Duodenal mucosa (tissue), 2 donors: ENCODE results near the gene SH3TC1.
A peak's percentile ranks its signal among the peaks of the same experiment; 100 is the strongest.

Experiments used
- H3K27ac ChIP-seq: one replicate; pipeline ENCODE4 v1.7.0; 2013; ENCODE audit warnings: low read depth, low read length
- H3K27me3 ChIP-seq, 2 donors: one replicate each; pipeline ENCODE4 v1.7.0; 2013; ENCODE audit warnings: low read length in 2 of 2, control low read depth in 1 of 2; ENCODE audit not compliant: insufficient read depth in 2 of 2, control insufficient read depth in 1 of 2
- H3K36me3 ChIP-seq, 2 donors: one replicate each; pipeline ENCODE4 v1.7.0; 2013; ENCODE audit warnings: low read length in 2 of 2, control low read depth in 1 of 2; ENCODE audit not compliant: insufficient read depth in 2 of 2, control insufficient read depth in 1 of 2
- H3K4me1 ChIP-seq, 2 donors: one replicate each; pipeline ENCODE4 v1.7.0; 2013; ENCODE audit warnings: low read length in 2 of 2, control low read depth in 1 of 2; ENCODE audit not compliant: insufficient read depth in 2 of 2, control insufficient read depth in 1 of 2
- H3K4me3 ChIP-seq, 2 donors: one replicate each; pipeline ENCODE4 v1.7.0; 2013; ENCODE audit warnings: low read length in 2 of 2, low read depth in 1 of 2
- H3K9ac ChIP-seq, 2 donors: one replicate each; pipeline ENCODE4 v1.7.0; 2013; ENCODE audit warnings: low read length in 2 of 2, low read depth in 1 of 2
- H3K9me3 ChIP-seq, 2 donors: one replicate each; pipeline ENCODE4 v1.7.0; 2013; ENCODE audit warnings: low read length in 2 of 2, control low read depth in 1 of 2; ENCODE audit not compliant: control insufficient read depth in 1 of 2

Gene SH3TC1

DNA sequence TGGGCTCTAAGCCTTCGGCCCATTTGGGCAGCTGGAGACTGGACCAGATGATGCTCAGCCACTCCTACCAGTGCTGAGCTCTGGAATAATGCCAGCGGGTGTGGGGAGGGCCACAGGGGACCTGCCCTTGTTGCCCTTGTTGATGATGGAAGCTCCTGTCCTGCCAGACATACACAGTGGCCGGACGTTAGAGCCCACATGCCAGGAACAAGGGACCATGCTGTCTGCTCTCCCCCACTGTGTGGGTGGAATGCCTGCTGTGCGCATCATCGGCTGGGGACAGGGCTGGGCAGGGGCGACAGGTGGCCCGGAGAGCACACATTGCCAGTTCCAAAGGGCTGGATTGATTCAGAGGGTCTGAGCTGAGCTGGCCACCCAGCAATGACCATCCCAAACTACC lies 42.5 kb upstream of the SH3TC1 start:
- Histone ChIP-seq H3K27me3 (peaks cover 0 to 11% of the 10 kb centered on the region in 2 donors), H3K4me1 (peaks cover 0 to 22% of the 10 kb centered on the region in 2 donors), H3K9me3 (no peaks in the 10 kb centered on the region), H3K4me3 (no peak overlapping the region), H3K36me3 (no peaks in the 10 kb centered on the region), H3K9ac (no peak overlapping the region), H3K27ac (no peak overlapping the region)

GRCh38 chr4:8157496-8157895 lies 41.6 kb upstream of the SH3TC1 start:
- Histone ChIP-seq H3K9me3 (no peaks in the 10 kb centered on the region), H3K36me3 (no peaks in the 10 kb centered on the region), H3K4me1 (peaks cover 0 to 22% of the 10 kb centered on the region in 2 donors), H3K4me3 (peak overlapping the region in 1 of 2 donors; percentile 73), H3K27ac (no peak overlapping the region), H3K27me3 (peaks cover 0 to 11% of the 10 kb centered on the region in 2 donors), H3K9ac (no peak overlapping the region)

- Histone ChIP-seq H3K27ac (no peak overlapping the region), H3K36me3 (no peaks in the 10 kb centered on the region), H3K9ac (peak overlapping the region in 1 of 2 donors; percentile 47), H3K27me3 (peaks cover 0 to 11% of the 10 kb centered on the region in 2 donors), H3K9me3 (no peaks in the 10 kb centered on the region), H3K4me1 (peaks cover 0 to 22% of the 10 kb centered on the region in 2 donors), H3K4me3 (peak overlapping the region; percentile 69 to 73)
Observed at GRCh38 chr4:8157944-8158709, 41.0 kb upstream of the SH3TC1 start.

DNA sequence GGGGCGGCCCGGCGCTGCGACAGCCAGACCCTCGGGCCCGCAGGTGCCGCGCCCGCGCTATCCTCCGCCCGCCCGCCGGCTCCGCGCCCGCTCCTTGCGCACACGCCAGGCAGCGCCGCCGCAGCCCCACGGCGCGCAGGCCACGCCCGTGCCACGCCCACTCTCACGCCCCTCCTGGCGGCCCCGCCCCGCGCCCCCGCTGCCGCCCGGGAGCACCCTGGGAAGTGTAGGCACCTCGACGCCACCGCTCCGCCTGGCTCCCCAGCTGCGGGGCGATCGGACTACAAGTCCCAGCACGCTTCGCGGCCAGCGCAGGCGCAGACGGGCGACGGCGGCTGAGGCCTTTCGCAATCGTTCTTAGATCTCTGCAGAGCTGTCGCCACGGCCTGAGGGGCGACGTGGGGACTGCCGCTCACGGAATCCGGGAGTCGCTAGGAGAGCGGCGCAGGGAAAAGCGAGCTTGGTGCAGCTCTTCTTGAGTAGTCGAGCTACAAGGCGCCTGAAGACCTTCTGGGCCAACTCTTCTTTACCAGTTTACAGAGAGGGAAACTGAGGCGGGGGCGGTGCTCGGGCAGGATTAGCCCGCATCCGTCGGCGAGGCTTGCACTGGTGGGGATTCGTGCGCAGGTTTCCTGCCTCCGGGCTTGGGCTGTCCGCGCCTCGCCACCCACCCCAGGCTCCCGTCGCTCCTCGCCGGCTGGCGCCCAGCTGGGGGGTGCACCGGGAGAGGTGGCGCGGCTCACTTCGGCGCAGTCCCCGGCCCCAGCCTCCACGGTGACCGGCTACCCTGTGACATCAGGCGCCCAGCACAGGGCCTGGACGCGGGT lies 40.2 kb upstream of the SH3TC1 start, which contains the start of gene ABLIM2:
Gene ABLIM2 (minus strand): TSS at position 104 of the 827 bp plus-strand sequence. CDS start 124 bp downstream, outside the sequence.
- H3K9me3 ChIP-seq, result no peaks in the 10 kb centered on the region
- peaks cover 0 to 11% of the 10 kb centered on the region in 2 donors for H3K27me3 ChIP-seq
- peak within 1 kb of the TSS; percentile 68 to 87 for H3K9ac ChIP-seq
- H3K36me3 ChIP-seq, result no peaks in the 10 kb centered on the region
- peaks cover 0 to 22% of the 10 kb centered on the region in 2 donors for H3K4me1 ChIP-seq
- peak within 1 kb of the TSS; percentile 13 for H3K27ac ChIP-seq
- peak within 1 kb of the TSS; percentile 87 to 94 for H3K4me3 ChIP-seq

DNA sequence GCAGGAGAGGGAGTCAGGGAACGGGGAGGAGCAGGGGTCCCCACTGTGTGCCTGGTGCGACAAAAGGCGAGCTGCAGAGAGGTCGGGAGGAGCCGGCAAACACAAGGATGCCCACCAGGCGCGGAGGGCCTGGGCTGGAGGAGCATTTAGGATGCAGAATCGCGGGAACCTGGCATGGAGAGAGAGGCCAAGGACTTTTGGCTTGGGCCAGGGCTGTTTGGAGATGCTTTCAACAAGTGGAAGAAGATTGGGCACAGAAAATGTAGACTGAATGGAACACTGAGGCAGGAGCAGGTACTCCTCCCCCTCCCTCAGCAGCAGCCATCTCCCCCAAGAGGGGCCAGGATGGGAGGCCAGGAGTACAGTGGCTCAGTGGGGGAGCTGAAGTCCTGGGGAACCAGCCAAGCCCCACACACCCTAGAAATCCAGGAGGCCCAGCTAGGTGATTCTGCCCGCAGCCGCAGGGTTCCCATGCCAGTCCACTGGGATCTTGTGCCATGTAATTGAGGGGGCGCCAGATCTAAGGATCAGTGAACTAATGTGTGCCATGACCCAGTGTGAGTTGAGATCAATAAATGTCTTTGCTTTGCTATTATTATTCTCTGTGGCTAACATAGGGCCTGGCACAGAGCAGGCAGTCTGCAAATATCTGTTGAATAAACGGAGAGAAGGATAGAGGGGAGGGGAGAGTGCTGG lies 39.4 kb upstream of the SH3TC1 start:
- peak overlapping the region; percentile 87 to 94 for H3K4me3 ChIP-seq
- no peaks in the 10 kb centered on the region for H3K9me3 ChIP-seq
- peak overlapping the region; percentile 68 to 87 for H3K9ac ChIP-seq
- H3K27me3 ChIP-seq, result peaks cover 0 to 11% of the 10 kb centered on the region in 2 donors
- no peak overlapping the region for H3K27ac ChIP-seq
- H3K4me1 ChIP-seq, result peaks cover 0 to 22% of the 10 kb centered on the region in 2 donors
- H3K36me3 ChIP-seq, result no peaks in the 10 kb centered on the region

- H3K36me3 ChIP-seq, result no peaks in the 10 kb centered on the region
- H3K9ac ChIP-seq, result no peak overlapping the region
- H3K9me3 ChIP-seq, result no peaks in the 10 kb centered on the region
- peaks cover 0 to 11% of the 10 kb centered on the region in 2 donors for H3K27me3 ChIP-seq
- H3K27ac ChIP-seq, result no peak overlapping the region
- peaks cover 0 to 22% of the 10 kb centered on the region in 2 donors for H3K4me1 ChIP-seq
- no peak overlapping the region for H3K4me3 ChIP-seq
Observed at GRCh38 chr4:8160233-8160560, 38.9 kb upstream of the SH3TC1 start.

DNA sequence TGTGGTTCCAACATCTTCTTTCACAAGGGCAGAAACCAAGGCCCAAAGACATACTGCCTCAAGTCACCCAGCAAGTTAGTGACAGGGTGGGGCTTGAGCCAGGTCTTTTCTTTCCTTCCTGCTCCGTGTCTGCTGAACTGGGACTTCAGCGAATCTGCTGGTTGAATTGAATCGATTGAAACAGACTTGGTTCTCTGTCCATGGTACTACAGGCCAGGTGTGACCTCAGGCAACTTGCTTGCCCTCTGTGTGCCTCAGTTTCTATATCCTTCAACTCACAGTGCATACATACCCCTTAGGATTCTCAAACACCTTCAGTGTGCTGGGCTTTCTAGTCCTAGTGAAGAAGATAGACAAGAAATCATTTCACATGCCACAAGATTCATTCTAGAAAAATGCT lies 38.5 kb upstream of the SH3TC1 start:
- Histone ChIP-seq H3K27ac (no peak overlapping the region), H3K4me1 (peaks cover 0 to 22% of the 10 kb centered on the region in 2 donors)

GRCh38 chr4:8162625-8163024 lies 36.5 kb upstream of the SH3TC1 start:
- peaks cover 0 to 17% of the 10 kb centered on the region in 2 donors for H3K4me1 ChIP-seq
- H3K4me3 ChIP-seq, result no peak overlapping the region
- no peak overlapping the region for H3K9ac ChIP-seq
- H3K27me3 ChIP-seq, result peaks cover 0 to 6% of the 10 kb centered on the region in 2 donors
- H3K27ac ChIP-seq, result no peak overlapping the region
- H3K36me3 ChIP-seq, result no peaks in the 10 kb centered on the region
- no peaks in the 10 kb centered on the region for H3K9me3 ChIP-seq

More for the DNA sequence above, 38.5 kb upstream of the SH3TC1 start:
- H3K27me3 ChIP-seq, result peaks cover 0 to 11% of the 10 kb centered on the region in 2 donors
- no peak overlapping the region for H3K9ac ChIP-seq
- H3K9me3 ChIP-seq, result no peaks in the 10 kb centered on the region
- H3K36me3 ChIP-seq, result no peaks in the 10 kb centered on the region
- no peak overlapping the region for H3K4me3 ChIP-seq

- peaks cover 0 to 13% of the 10 kb centered on the region in 2 donors for H3K4me1 ChIP-seq
- no peaks in the 10 kb centered on the region for H3K9me3 ChIP-seq
- no peak overlapping the region for H3K4me3 ChIP-seq
- no peak overlapping the region for H3K27ac ChIP-seq
- H3K36me3 ChIP-seq, result no peaks in the 10 kb centered on the region
- H3K9ac ChIP-seq, result no peak overlapping the region
- H3K27me3 ChIP-seq, result peaks cover 0 to 2% of the 10 kb centered on the region in 2 donors
Observed at GRCh38 chr4:8163026-8163425, 36.1 kb upstream of the SH3TC1 start.
